Right lobe of liver (tissue), 6 donors: ENCODE measurements around the gene TMTC3. TPM values are rescaled to one million over a fixed set of nuclear protein-coding genes. Genes with fewer than 3 reads are reported as not detected.

Experiments used
- ATAC-seq, 4 donors: fragments of 200-7000 bp; cut with Tn5 transposase; one replicate each; pipeline ENCODE4 v1.9.1; 2020; ENCODE audit warnings: mild to moderate bottlenecking in 4 of 4, moderate library complexity in 4 of 4
- DNase-seq, 3 donors: peaks; one replicate each; pipeline ENCODE4 v3.0.0-alpha.2; 2020
- H3K27ac ChIP-seq, 3 donors: fragments of 200-600 bp; one replicate each; pipeline ENCODE4 v1.8.0; 2022
- H3K27me3 ChIP-seq, 2 donors: fragments of 200-600 bp; one replicate each; pipeline ENCODE4 v1.8.0; 2022
- H3K36me3 ChIP-seq, 4 donors: fragments of 200-600 bp; sonication (generic) in 1 of 4; one replicate each; pipeline versions ENCODE4 v1.5.1 to v1.8.0; 2017 to 2022; ENCODE audit warnings: control low read depth in 1 of 4
- H3K4me1 ChIP-seq, 4 donors: fragments of 200-600 bp; sonication (generic) in 1 of 4; one replicate each; pipeline versions ENCODE4 v1.5.1 to v1.8.0; 2017 to 2022; ENCODE audit warnings: control low read depth in 1 of 4
- H3K4me3 ChIP-seq, 3 donors: fragments of 200-600 bp; one replicate each; pipeline ENCODE4 v1.8.0; 2022
- H3K9me3 ChIP-seq, 4 donors: fragments of 200-600 bp; sonication (generic) in 1 of 4; one replicate each; pipeline versions ENCODE4 v1.5.1 to v1.8.0; 2017 to 2022; ENCODE audit warnings: control low read depth in 1 of 4
- CTCF ChIP-seq, 4 donors: fragments of 200-600 bp in 3 of 4; fragments of 450-650 bp in 1 of 4; IDR thresholded peaks; one replicate each; pipeline versions ENCODE4 v1.5.1 to v1.8.0; 2016 to 2022; ENCODE audit warnings: antibody characterized with exemption in 4 of 4, mild to moderate bottlenecking in 2 of 4
- POLR2A ChIP-seq: fragments of 450-650 bp; IDR thresholded peaks from one replicate; pipeline ENCODE4 v1.6.1; 2017; ENCODE audit warnings: antibody characterized with exemption, mild to moderate bottlenecking
- WGBS: methylation state at CpG from one replicate; pipeline ENCODE4 v1.1.6; 2018; ENCODE audit warnings: low coverage, low lambda C conversion rate; ENCODE audit not compliant: insufficient coverage; ENCODE audit errors: missing lambda C conversion rate; 5-methylcytosine and 5-hydroxymethylcytosine counted together
- intact Hi-C, 2 donors: fragments of 100-400 bp; cut with DNase I; formaldehyde crosslinking; loops; one replicate each; pipeline versions ENCODE4 v1.11.2 to v1.14.1; 2022
- total RNA-seq, 6 experiments: library from RNA; depleted of rRNA in 2 of 6; stranded (reverse); fragments of >200 nt in 2 of 6; fragmentation: NEBNext Ultra II Directional in 3 of 6; extraction: Animal tissue kit (Norgen Biotek cat#: 25700) in 3 of 6; gene quantifications; one replicate each; pipeline versions ENCODE4 v1.1.0 to v1.2.4, GENCODE V29; 2016 to 2023
- donor health status: DM: no; HTN: yes; CAD: no.
- donor health status: DM: no; HTN: no; CAD: no.
- donor health status: DM: no; HTN: no; CAD: no.
- donor health status: DM: no; HTN: yes; CAD: no.
- donor health status: DM: no; HTN: yes; CAD: no.

The TMTC3 gene
- total RNA-seq, 6 experiments from 2014 or later: 9.5 to 15.7 (median 12.8) TPM

GRCh38 chr12:88241862-88242570 is 99.9 kb downstream of the TMTC3 start:
- peak in 1 of 4 donors; percentile 47 for ATAC-seq
- no peak for DNase-seq
- no peaks in the 10 kb centered on the region for H3K36me3 ChIP-seq
- H3K4me1 ChIP-seq: no peaks in the 10 kb centered on the region
- 71% methylated on average over 4 of the region's 4 CpGs for WGBS
- H3K27ac ChIP-seq: no peak overlapping the region
- no peak for TF ChIP-seq POLR2A
- TF ChIP-seq CTCF (IDR thresholded peaks at IDR 0.05): no peak
- H3K4me3 ChIP-seq: no peak overlapping the region
- H3K27me3 ChIP-seq: no peaks in the 10 kb centered on the region
- intact Hi-C loops: no loop called here
- H3K9me3 ChIP-seq: no peaks in the 10 kb centered on the region

DNA sequence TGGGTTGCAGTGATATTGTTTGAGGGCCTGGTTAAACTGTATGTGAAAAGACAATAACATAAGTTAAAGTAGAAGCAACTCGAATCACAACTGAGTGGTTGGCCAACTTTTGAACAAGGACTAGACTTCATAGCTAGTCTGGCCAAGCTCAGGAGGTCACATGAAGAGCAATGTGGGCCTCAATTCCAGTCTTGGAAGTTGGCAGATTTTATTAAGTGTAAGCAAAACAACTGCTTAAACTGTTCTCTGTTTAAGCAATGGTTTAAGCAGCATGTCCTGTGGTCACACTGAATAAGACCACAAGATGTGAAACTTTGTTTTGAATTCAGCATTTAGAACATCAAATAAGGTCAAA is 100.4 kb downstream of the TMTC3 start:
- WGBS: 62% methylated on average over 1 of the region's 1 CpG
- H3K4me1 ChIP-seq: no peaks in the 10 kb centered on the region
- H3K4me3 ChIP-seq: no peak overlapping the region
- no peak overlapping the region for H3K27ac ChIP-seq
- no peaks in the 10 kb centered on the region for H3K27me3 ChIP-seq
- ATAC-seq: no peak
- no peaks in the 10 kb centered on the region for H3K36me3 ChIP-seq
- no peaks in the 10 kb centered on the region for H3K9me3 ChIP-seq
- TF ChIP-seq POLR2A (no peak), CTCF (IDR thresholded peaks at IDR 0.05) (no peak)
- DNase-seq: no peak
- intact Hi-C loops: no loop called here

GRCh38 chr12:88242939-88243338 is 100.8 kb downstream of the TMTC3 start:
- TF ChIP-seq CTCF (IDR thresholded peaks at IDR 0.05): no peak
- no peak for TF ChIP-seq POLR2A
- Histone ChIP-seq H3K9me3 (no peaks in the 10 kb centered on the region), H3K27me3 (no peaks in the 10 kb centered on the region), H3K36me3 (no peaks in the 10 kb centered on the region), H3K4me3 (no peak overlapping the region), H3K4me1 (no peaks in the 10 kb centered on the region), H3K27ac (no peak overlapping the region)
- no peak for DNase-seq
- intact Hi-C loops: no loop called here
- ATAC-seq: no peak

- TF ChIP-seq CTCF (IDR thresholded peaks at IDR 0.05): no peak
- TF ChIP-seq POLR2A: no peak
- no peak overlapping the region for H3K4me3 ChIP-seq
- DNase-seq (no peak), ATAC-seq (no peak)
- no peaks in the 10 kb centered on the region for H3K9me3 ChIP-seq
- H3K4me1 ChIP-seq: no peaks in the 10 kb centered on the region
- no peaks in the 10 kb centered on the region for H3K36me3 ChIP-seq
- intact Hi-C loops: no loop called here
- WGBS: 62% methylated on average over 4 of the region's 4 CpGs
- H3K27me3 ChIP-seq: no peaks in the 10 kb centered on the region
- no peak overlapping the region for H3K27ac ChIP-seq
These were observed 101.9 kb downstream of the TMTC3 start for GRCh38 chr12:88243982-88244381.

- H3K27ac ChIP-seq: no peak overlapping the region
- intact Hi-C loops: no loop called here
- TF ChIP-seq CTCF (IDR thresholded peaks at IDR 0.05) (no peak), POLR2A (no peak)
- no peaks in the 10 kb centered on the region for H3K36me3 ChIP-seq
- no peaks in the 10 kb centered on the region for H3K27me3 ChIP-seq
- DNase-seq (no peak), ATAC-seq (no peak)
- no peaks in the 10 kb centered on the region for H3K4me1 ChIP-seq
- H3K9me3 ChIP-seq: no peaks in the 10 kb centered on the region
- WGBS: 90% methylated on average over 1 of the region's 1 CpG
- H3K4me3 ChIP-seq: no peak overlapping the region
These were observed 103.8 kb downstream of the TMTC3 start for GRCh38 chr12:88245905-88246304.
